IPS-18a (cell line): ENCODE measurements around the gene TRIM65.
"Not testable (repeated sequence)": the region's sequence is repeated elsewhere in the genome, so short reads cannot be mapped to it uniquely, and the experiment has no call there.

Experiments used
- H3K27ac ChIP-seq: one replicate; pipeline ENCODE4 v1.5.1; 2013; ENCODE audit warnings: low read length
- H3K27me3 ChIP-seq: one replicate; pipeline ENCODE4 v1.6.1; 2013; ENCODE audit warnings: mild to moderate bottlenecking, low read length; ENCODE audit not compliant: control insufficient read depth, insufficient read depth
- H3K36me3 ChIP-seq: one replicate; pipeline ENCODE4 v1.6.1; 2013; ENCODE audit warnings: low read depth, low read length; ENCODE audit not compliant: control insufficient read depth
- H3K4me1 ChIP-seq: one replicate; pipeline ENCODE4 v1.6.1; 2013; ENCODE audit warnings: low read depth, low read length; ENCODE audit not compliant: control insufficient read depth
- H3K4me3 ChIP-seq: one replicate; pipeline ENCODE4 v1.5.1; 2013; ENCODE audit warnings: low read length
- H3K9ac ChIP-seq: one replicate; pipeline ENCODE4 v1.6.1; 2013; ENCODE audit warnings: mild to moderate bottlenecking, low read length, moderate library complexity
- H3K9me3 ChIP-seq: one replicate; pipeline ENCODE4 v1.6.1; 2013; ENCODE audit warnings: low read depth, low read length; ENCODE audit not compliant: control insufficient read depth

Gene TRIM65

DNA sequence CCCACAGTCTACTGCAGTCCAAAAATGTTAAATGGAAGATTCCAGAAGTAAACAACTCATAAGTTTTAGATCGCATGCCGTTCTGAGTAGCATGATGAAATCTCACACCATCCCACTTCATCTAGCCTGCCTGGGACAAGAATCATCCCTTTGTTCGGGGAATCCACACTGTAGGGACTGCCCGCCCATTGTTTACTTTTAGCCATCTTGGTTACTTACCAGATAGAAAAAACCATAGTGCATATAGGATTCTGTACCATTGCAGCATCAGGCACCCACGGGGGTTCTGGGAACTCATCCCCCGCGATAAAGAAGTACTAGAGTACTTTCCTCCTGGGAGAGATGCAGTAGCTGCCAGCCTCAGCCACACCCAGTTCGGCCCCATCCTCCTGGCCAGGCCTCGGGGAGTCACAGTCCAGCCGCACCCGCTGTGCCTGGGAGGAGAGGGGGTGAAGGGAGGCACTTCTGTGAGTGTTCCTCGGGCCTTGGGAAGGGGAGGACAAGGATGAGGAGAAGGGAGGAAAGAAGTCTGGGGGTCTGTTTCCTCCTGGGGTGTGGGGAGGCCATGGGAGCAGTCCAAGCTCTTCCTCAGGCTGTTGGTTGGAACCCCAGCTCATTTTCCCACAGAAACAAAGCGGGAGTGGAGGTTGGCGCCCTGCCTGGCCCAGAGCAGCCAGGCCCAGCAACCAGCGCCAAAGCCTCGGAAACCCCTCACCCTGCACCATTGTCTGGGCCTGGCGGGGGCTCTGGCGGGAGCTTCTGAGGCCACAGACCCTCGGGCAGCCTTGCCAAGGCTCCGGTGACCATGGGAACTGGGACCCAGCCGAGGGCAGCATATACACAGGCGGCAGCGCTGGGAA, 27.2 kb downstream of the TRIM65 start:
- Histone ChIP-seq H3K27ac (no peak overlapping the region), H3K9ac (no peak overlapping the region), H3K27me3 (no peaks in the 10 kb centered on the region), H3K9me3 (no peaks in the 10 kb centered on the region), H3K36me3 (no peaks in the 10 kb centered on the region), H3K4me3 (no peak overlapping the region), H3K4me1 (no peaks in the 10 kb centered on the region)

DNA sequence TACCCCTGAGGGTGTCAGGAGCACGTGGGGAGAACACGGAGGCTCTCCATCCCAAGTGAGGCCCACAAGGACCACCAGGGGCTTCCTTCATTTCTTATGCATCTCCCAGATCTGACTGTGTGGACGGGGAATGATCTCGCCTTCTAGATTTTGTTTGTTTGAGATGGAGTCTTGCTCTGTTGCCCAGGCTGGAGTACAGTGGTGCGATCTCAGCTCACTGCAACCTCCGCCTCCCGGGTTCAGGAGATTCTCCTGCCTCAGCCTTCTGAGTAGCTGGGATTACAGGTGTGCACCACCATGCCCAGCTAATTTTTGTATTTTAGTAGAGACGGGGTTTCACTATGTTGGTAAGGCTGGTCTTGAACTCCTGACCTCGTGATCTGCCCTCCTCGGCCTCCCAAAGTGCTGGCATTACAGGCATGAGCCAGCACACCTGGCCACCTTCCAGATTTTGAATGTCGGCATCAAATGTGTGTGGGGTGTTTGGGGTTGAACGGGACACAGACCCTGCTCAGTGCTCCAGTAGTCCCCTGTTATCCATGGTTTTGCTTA, 27.9 kb downstream of the TRIM65 start:
- not testable (repeated sequence) for H3K9ac ChIP-seq

DNA sequence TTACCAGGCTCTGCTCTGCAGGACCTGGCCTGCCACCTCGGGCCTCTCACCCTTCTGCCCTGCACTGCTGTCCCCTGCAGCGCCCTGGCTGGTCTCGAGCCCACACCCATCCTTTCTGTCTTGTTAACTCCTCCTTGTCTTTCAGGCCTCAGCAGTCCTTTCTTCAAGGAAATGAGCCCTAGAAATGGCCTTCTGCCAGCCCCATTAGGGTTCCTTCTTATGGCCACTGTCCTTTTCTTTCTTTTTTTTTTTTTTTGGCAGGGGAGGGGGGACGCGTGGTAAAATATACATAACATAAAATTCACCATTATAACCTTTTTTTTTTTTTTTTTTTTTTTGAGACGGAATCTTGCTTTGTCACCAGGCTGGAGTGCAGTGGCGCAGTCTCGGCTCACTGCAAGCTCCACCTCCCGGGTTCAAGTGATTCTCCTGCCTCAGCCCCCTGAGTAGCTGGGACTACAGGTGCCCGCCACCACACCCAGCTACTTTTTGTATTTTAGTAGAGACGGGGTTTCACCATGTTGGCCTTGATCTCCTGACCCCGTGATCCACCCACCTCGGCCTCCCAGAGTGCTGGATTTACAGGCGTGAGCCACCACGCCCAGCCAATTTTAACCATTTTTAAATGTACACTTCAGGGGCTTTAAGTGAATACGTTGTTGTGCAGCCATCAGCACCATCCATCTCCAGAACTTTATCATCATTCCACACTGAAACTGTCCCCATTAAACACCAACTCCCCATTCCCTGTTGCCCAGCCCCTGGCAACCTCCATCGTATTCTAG, 31.2 kb downstream of the TRIM65 start:
- not testable (repeated sequence) for H3K36me3 ChIP-seq, H3K4me3 ChIP-seq, H3K4me1 ChIP-seq, H3K9me3 ChIP-seq, H3K27me3 ChIP-seq, H3K27ac ChIP-seq, H3K9ac ChIP-seq

More for the DNA sequence above, 27.9 kb downstream of the TRIM65 start:
- not testable (repeated sequence) for H3K36me3 ChIP-seq, H3K4me1 ChIP-seq, H3K4me3 ChIP-seq, H3K27me3 ChIP-seq, H3K9me3 ChIP-seq, H3K27ac ChIP-seq

DNA sequence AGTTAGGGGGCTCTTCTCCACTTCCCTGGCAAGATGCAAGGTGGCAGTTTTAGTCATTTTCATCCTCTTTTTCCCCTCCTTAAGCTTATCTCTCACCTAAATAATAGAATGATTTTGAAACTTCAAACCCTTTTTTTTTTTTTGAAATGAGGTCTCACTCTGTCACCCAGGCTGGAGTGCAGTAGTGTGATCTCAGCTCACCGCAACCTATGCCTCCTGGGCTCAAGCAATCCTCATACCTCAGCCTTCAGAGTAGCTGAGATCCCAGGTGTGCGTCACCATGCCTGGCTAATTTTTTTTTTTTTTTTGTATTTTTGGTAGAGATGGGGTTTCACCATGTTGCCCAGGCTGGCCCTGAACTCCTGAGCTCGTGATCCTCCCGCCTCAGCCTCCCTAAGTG, 31.9 kb downstream of the TRIM65 start:
- H3K27me3 ChIP-seq, H3K36me3 ChIP-seq, H3K4me1 ChIP-seq, H3K4me3 ChIP-seq, H3K9ac ChIP-seq, H3K9me3 ChIP-seq, H3K27ac ChIP-seq: not testable (repeated sequence)

DNA sequence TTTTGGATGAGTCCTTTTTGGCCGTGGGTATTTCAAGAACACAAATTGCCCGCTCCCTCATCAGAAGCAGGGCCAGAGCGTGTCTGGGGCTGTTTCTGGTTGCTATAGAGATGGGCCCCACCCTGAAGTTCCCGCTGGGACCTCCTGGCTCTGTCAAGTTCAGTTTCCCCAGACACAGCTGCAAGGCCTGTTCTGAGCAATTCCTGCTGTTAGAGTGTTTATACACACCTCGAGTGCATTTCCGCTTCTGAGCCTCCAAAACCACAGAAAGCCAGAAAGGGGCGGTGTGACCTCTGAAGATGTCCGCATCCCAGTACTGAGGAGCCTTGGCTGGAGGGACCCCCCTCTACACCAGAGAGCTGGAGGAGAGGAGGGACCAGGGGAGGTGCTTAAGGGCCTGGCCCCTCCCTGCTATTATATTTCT, 32.3 kb downstream of the TRIM65 start:
- Histone ChIP-seq H3K36me3 (no peaks in the 10 kb centered on the region), H3K4me3 (no peak overlapping the region), H3K27ac (no peak overlapping the region), H3K4me1 (no peaks in the 10 kb centered on the region), H3K9me3 (no peaks in the 10 kb centered on the region), H3K27me3 (no peaks in the 10 kb centered on the region), H3K9ac (no peak overlapping the region)

DNA sequence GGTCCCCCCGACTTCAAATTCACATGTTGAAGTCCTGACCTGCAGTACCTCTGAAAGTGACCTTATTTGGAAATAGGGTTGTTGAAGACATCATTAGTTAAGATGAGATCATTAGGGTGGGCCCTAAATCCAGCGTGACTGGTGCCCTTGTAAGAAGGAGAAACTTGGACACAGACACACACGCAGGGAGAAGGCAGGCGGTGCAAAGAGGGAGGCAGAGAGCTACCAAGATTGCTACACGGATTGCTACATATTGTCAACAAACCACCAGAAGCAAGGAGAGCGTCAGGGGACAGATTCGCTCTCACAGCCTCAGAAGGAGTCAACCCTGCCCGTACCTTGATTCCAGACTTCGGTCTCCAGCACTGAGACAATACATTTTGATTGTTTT, 34.8 kb downstream of the TRIM65 start:
- no peaks in the 10 kb centered on the region for H3K9me3 ChIP-seq
- H3K9ac ChIP-seq, result no peak overlapping the region
- H3K27ac ChIP-seq, result no peak overlapping the region
- H3K4me1 ChIP-seq, result no peaks in the 10 kb centered on the region
- H3K4me3 ChIP-seq, result no peak overlapping the region
- no peaks in the 10 kb centered on the region for H3K27me3 ChIP-seq
- no peaks in the 10 kb centered on the region for H3K36me3 ChIP-seq

DNA sequence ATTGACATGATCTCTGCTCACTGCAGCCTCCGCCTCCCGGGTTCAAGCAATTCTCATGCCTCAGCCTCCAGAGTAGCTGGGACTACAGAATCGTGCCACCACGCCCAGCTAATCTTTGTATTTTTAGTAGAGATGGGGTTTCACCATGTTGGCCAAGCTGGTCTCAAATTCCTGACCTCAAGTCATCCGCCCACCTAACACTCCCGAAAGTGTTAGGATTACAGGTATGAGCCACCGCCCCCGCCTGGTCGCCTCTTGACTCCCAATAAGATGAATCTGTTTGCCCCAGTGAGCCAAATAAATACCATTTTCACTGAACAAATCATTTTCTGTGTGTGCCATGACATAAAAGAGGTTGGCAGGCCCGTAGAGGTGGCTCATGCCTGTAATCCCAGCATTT, 37.4 kb downstream of the TRIM65 start:
- H3K36me3 ChIP-seq, H3K27ac ChIP-seq, H3K4me3 ChIP-seq, H3K4me1 ChIP-seq, H3K9ac ChIP-seq, H3K27me3 ChIP-seq, H3K9me3 ChIP-seq: not testable (repeated sequence)

DNA sequence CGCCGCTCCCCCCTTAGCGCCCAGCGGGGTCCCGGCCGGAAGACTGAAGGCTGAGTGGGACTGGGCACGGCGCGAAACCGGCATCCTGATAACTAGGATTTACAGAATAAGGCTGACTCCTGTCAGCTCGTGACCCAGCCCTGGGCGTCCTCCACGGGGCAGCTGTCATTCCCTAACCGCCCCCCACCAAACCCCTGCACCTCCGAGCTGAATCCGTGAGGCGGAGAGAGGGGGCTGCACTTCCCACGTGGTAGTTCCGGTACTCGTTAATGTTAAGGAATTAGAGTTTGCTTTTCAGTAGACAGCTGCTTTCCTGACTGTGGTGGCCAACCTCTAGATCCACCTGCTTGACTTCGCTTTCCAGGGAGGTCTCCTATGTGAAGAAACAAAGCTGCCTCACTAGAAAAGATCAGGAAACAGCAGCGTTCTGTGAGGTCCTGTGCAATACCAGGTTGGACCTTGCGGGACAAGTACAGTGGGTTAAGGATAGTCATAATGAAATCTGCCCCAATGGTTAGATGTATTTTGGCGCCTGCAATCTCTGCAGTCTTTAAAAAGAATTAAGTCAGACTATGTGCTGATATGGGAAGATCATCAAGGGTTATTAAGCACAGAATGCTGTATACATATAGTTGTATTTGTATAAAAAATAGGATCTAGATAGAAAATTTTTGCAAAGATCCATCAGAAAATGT, 40.5 kb downstream of the TRIM65 start:
- peaks cover 3% of the 10 kb centered on the region for H3K36me3 ChIP-seq
- peak overlapping the region; percentile 87 for H3K9ac ChIP-seq
- H3K27me3 ChIP-seq, result no peaks in the 10 kb centered on the region
- peak overlapping the region; percentile 71 for H3K27ac ChIP-seq
- H3K4me3 ChIP-seq, result peak overlapping the region; percentile 79
- no peaks in the 10 kb centered on the region for H3K9me3 ChIP-seq
- peaks cover 7% of the 10 kb centered on the region for H3K4me1 ChIP-seq

DNA sequence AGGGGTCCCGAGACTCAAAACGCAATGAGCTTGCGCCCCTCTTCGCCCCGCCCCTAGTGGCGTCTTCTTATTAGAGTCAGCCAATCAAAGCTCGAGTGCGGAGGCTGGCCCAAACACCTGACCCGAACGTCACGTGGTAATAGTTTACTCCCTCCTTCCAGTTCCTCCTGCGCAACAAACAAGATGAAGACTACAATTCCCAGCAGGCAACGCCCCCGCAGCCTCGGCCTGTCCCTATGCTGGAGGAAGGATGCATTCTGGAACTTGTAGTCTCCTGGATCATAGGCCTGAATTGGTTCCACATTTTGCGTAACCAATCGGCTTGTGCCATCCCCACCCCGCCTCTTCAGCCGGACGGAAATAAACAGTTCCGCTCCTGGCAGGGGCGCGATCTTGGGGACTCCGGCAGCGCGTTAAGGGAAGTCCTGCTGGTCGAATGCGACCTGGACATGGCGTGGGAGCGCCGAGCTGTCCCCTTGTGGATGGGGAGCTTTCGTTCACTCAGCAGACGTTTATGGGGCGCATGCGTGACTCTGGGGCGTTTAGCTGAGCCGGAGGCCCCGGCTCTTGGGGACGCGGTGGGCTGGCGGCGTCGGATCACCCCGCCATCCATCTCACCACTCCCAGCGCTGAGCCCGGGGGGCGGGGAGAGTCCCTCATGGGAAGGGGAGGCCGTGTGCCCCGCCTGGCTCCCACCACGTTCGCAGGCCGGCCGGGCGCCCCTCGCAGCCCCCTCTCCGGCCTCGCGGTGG, 41.3 kb downstream of the TRIM65 start, which contains the start of gene WBP2:
Gene WBP2, minus strand, starts transcription at position 26 of the 752 bp plus-strand sequence. CDS start 38 bp downstream, outside the sequence.
- Histone ChIP-seq H3K9ac (peak within 1 kb of the TSS; percentile 87), H3K4me1 (peaks cover 7% of the 10 kb centered on the region), H3K4me3 (peak within 1 kb of the TSS; percentile 79), H3K27me3 (no peaks in the 10 kb centered on the region), H3K9me3 (no peaks in the 10 kb centered on the region), H3K36me3 (peaks cover 4% of the 10 kb centered on the region), H3K27ac (peak within 1 kb of the TSS; percentile 71)

DNA sequence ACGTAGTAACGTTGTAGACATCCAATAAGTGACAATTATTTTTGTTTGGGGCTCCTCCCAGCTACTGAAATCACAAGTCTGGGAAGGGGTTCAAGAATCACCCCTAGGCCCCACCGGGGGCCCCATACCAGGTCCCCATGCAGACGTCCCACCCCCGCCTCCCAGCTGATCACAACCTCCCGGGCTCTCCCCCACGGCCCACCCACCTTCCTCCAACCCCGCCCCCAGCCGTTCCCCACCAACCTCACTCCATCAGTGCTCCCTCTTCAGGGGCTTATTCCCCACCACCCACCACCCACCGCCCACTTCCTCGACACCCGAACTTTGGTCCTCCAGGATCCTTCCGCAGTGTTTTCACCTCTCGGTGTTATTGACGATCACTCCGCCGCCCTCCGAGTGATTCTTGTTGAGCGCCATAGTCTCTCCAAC, 41.9 kb downstream of the TRIM65 start:
- H3K27ac ChIP-seq, result no peak overlapping the region
- H3K27me3 ChIP-seq, result no peaks in the 10 kb centered on the region
- H3K36me3 ChIP-seq, result peaks cover 4% of the 10 kb centered on the region
- H3K9me3 ChIP-seq, result no peaks in the 10 kb centered on the region
- H3K9ac ChIP-seq, result peak overlapping the region; percentile 26
- peaks cover 7% of the 10 kb centered on the region for H3K4me1 ChIP-seq
- peak overlapping the region; percentile 79 for H3K4me3 ChIP-seq
